ENCODE results near the gene PEX14.

Gene PEX14

GRCh38 chr1:10446790-10447422 is 27.8 kb upstream of the PEX14 start:
- Histone ChIP-seq H3K4me2 (ENCODE audit: low read length) (no peak overlapping the region), H3K36me3 (ENCODE audit: insufficient read depth, low read length) (no peaks in the 10 kb centered on the region), H3K27me3 (ENCODE audit: insufficient read depth, low read length) (no peaks in the 10 kb centered on the region), H3K4me1 (ENCODE audit: insufficient read depth, low read length, severe bottlenecking) (no peaks in the 10 kb centered on the region), H2AFZ (ENCODE audit: low read length) (no peak overlapping the region), H4K20me1 (ENCODE audit: insufficient read depth, low read length) (no peaks in the 10 kb centered on the region), H3K9ac (ENCODE audit: low read length) (no peak overlapping the region), H3K9me2 (ENCODE audit: low read depth, low read length) (no peaks in the 10 kb centered on the region), H3F3A (ENCODE audit: insufficient read depth, low read length) (no peaks in the 10 kb centered on the region), H3K27ac (ENCODE audit: low read depth, low read length, poor library complexity, severe bottlenecking) (no peak overlapping the region), H3K79me2 (ENCODE audit: insufficient read depth, low read length) (no peaks in the 10 kb centered on the region), H3K9me3 (ENCODE audit: low read length) (no peaks in the 10 kb centered on the region), H3K4me3 (ENCODE audit: low read depth, low read length, poor library complexity, severe bottlenecking) (no peak overlapping the region)
- no peak for TF ChIP-seq EZH2 (IDR thresholded peaks at IDR 0.05; ENCODE audit: borderline replicate concordance, low read length)
- TF ChIP-seq, protein P1, sequence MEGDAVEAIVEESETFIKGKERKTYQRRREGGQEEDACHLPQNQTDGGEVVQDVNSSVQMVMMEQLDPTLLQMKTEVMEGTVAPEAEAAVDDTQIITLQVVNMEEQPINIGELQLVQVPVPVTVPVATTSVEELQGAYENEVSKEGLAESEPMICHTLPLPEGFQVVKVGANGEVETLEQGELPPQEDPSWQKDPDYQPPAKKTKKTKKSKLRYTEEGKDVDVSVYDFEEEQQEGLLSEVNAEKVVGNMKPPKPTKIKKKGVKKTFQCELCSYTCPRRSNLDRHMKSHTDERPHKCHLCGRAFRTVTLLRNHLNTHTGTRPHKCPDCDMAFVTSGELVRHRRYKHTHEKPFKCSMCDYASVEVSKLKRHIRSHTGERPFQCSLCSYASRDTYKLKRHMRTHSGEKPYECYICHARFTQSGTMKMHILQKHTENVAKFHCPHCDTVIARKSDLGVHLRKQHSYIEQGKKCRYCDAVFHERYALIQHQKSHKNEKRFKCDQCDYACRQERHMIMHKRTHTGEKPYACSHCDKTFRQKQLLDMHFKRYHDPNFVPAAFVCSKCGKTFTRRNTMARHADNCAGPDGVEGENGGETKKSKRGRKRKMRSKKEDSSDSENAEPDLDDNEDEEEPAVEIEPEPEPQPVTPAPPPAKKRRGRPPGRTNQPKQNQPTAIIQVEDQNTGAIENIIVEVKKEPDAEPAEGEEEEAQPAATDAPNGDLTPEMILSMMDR (IDR thresholded peaks at IDR 0.05; ENCODE audit: low read length): no peak

- Histone ChIP-seq H4K20me1 (ENCODE audit: insufficient read depth, low read length) (no peaks in the 10 kb centered on the region), H3K36me3 (ENCODE audit: insufficient read depth, low read length) (no peaks in the 10 kb centered on the region), H3K79me2 (ENCODE audit: insufficient read depth, low read length) (no peaks in the 10 kb centered on the region), H3K4me2 (ENCODE audit: low read length) (no peak within 1 kb of the TSS), H3K9me3 (ENCODE audit: low read length) (no peaks in the 10 kb centered on the region), H2AFZ (ENCODE audit: low read length) (no peak within 1 kb of the TSS), H3K27ac (ENCODE audit: low read depth, low read length, poor library complexity, severe bottlenecking) (no peak within 1 kb of the TSS), H3K4me1 (ENCODE audit: insufficient read depth, low read length, severe bottlenecking) (no peaks in the 10 kb centered on the region), H3K9ac (ENCODE audit: low read length) (no peak within 1 kb of the TSS), H3K4me3 (ENCODE audit: low read depth, low read length, poor library complexity, severe bottlenecking) (no peak within 1 kb of the TSS), H3F3A (ENCODE audit: insufficient read depth, low read length) (no peaks in the 10 kb centered on the region), H3K27me3 (ENCODE audit: insufficient read depth, low read length) (no peaks in the 10 kb centered on the region), H3K9me2 (ENCODE audit: low read depth, low read length) (no peaks in the 10 kb centered on the region)
- TF ChIP-seq EZH2 (IDR thresholded peaks at IDR 0.05; ENCODE audit: borderline replicate concordance, low read length): no peak
- TF ChIP-seq, protein P1 (IDR thresholded peaks at IDR 0.05; ENCODE audit: low read length): no peak
Measured at GRCh38 chr1:10449751-10450150, 25.0 kb upstream of the PEX14 start, which contains the start of gene CORT. Gene CORT (plus strand): TSS chr1:10450031. CDS start chr1:10450224, 193 bp downstream.

- H3K36me3 ChIP-seq (ENCODE audit: insufficient read depth, low read length): no peaks in the 10 kb centered on the region; the same call in 1 of the 2 replicates
- no peaks in the 10 kb centered on the region for H3F3A ChIP-seq (ENCODE audit: insufficient read depth, low read length)
- no peak overlapping the region for H3K4me3 ChIP-seq (ENCODE audit: low read depth, low read length, poor library complexity, severe bottlenecking)
- no peaks in the 10 kb centered on the region for H3K9me2 ChIP-seq (ENCODE audit: low read depth, low read length)
- H3K79me2 ChIP-seq (ENCODE audit: insufficient read depth, low read length): no peaks in the 10 kb centered on the region
- H4K20me1 ChIP-seq (ENCODE audit: insufficient read depth, low read length): no peaks in the 10 kb centered on the region
- H3K27ac ChIP-seq (ENCODE audit: low read depth, low read length, poor library complexity, severe bottlenecking): no peak overlapping the region
- no peaks in the 10 kb centered on the region for H3K9me3 ChIP-seq (ENCODE audit: low read length)
- H3K4me1 ChIP-seq (ENCODE audit: insufficient read depth, low read length, severe bottlenecking): no peaks in the 10 kb centered on the region
- no peak overlapping the region for H3K4me2 ChIP-seq (ENCODE audit: low read length)
- TF ChIP-seq, protein P1 (IDR thresholded peaks at IDR 0.05; ENCODE audit: low read length): no peak
- no peak for TF ChIP-seq EZH2 (IDR thresholded peaks at IDR 0.05; ENCODE audit: borderline replicate concordance, low read length)
- no peak overlapping the region for H2AFZ ChIP-seq (ENCODE audit: low read length)
- no peaks in the 10 kb centered on the region for H3K27me3 ChIP-seq (ENCODE audit: insufficient read depth, low read length)
- no peak overlapping the region for H3K9ac ChIP-seq (ENCODE audit: low read length)
Measured at GRCh38 chr1:10450156-10450814, 24.5 kb upstream of the PEX14 start.
